ENCODE measurements around the gene PLBD2.
A peak's percentile ranks its signal among the peaks of the same experiment; 100 is the strongest.

The PLBD2 gene, protein sequence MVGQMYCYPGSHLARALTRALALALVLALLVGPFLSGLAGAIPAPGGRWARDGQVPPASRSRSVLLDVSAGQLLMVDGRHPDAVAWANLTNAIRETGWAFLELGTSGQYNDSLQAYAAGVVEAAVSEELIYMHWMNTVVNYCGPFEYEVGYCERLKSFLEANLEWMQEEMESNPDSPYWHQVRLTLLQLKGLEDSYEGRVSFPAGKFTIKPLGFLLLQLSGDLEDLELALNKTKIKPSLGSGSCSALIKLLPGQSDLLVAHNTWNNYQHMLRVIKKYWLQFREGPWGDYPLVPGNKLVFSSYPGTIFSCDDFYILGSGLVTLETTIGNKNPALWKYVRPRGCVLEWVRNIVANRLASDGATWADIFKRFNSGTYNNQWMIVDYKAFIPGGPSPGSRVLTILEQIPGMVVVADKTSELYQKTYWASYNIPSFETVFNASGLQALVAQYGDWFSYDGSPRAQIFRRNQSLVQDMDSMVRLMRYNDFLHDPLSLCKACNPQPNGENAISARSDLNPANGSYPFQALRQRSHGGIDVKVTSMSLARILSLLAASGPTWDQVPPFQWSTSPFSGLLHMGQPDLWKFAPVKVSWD

DNA sequence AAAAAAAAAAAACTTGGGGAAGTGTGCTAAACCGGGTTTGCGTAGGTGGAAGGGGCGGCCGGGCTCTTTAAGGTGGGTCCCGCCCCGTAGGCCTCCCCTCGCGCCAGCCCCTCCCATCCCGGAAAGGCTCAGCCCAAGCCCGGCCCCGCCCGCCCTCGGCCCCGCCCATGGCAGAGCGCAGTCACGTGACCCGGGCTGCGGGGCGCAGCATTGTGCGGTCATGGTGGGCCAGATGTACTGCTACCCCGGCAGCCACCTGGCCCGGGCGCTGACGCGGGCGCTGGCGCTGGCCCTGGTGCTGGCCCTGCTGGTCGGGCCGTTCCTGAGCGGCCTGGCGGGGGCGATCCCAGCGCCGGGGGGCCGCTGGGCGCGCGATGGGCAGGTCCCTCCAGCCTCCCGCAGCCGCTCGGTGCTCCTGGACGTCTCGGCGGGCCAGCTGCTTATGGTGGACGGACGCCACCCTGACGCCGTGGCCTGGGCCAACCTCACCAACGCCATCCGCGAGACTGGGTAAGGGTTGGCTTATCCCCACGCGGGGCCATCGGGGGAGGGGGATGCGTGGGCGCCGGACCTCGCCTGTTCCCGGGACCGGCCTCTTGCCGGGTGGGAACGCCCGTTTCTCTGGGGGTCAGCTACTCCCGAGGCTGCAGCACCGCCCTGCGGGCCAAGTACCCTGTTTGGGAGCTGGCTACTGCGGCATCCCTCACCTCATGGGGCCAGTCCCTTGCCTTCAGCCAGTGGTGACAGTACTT is at the start of gene PLBD2:
PLBD2 (plus strand) TSS at position 207 of the 752 bp plus-strand sequence; CDS start at position 221, 14 bp downstream.
- Histone ChIP-seq H3K27ac (peak within 1 kb of the TSS; percentile 80), H3K4me3 (ENCODE audit: low read depth, low read length) (peak within 1 kb of the TSS; percentile 75), H3K9me3 (ENCODE audit: severe bottlenecking) (no peaks in the 10 kb centered on the region), H3K36me3 (peaks cover 17% of the 10 kb centered on the region; the same call in 1 of the 2 replicates), H3K27me3 (ENCODE audit: insufficient read depth, low read depth, severe bottlenecking) (no peaks in the 10 kb centered on the region)
- DNase-seq = peak; percentile 94
- TF ChIP-seq, protein P1, sequence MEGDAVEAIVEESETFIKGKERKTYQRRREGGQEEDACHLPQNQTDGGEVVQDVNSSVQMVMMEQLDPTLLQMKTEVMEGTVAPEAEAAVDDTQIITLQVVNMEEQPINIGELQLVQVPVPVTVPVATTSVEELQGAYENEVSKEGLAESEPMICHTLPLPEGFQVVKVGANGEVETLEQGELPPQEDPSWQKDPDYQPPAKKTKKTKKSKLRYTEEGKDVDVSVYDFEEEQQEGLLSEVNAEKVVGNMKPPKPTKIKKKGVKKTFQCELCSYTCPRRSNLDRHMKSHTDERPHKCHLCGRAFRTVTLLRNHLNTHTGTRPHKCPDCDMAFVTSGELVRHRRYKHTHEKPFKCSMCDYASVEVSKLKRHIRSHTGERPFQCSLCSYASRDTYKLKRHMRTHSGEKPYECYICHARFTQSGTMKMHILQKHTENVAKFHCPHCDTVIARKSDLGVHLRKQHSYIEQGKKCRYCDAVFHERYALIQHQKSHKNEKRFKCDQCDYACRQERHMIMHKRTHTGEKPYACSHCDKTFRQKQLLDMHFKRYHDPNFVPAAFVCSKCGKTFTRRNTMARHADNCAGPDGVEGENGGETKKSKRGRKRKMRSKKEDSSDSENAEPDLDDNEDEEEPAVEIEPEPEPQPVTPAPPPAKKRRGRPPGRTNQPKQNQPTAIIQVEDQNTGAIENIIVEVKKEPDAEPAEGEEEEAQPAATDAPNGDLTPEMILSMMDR (IDR thresholded peaks at IDR 0.05; ENCODE audit: low read depth, low read length) = peak; percentile 28

DNA sequence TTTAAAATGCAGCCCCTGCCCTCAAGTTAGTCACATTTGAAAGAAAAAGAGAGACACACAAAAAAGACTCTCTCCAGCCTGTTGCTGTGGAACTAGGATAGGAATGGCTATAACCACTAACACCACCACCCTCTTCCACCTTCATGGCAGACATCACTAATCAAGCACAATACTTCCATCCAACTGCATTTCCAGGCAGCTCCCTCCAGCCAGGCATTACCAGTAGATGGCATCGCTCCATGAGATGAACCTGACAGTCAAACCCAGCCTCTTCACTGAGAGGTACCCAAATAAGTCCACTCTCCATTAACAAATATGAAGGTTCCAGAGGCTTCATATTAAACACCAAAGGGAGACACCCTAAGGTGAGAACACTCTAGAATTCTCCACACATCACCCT is 47.9 kb upstream of the PLBD2 start:
- peak; percentile 42 for DNase-seq
- H3K27ac ChIP-seq = no peak overlapping the region
- TF ChIP-seq, protein P1 (IDR thresholded peaks at IDR 0.05; ENCODE audit: low read depth, low read length) = 0 out of 2 replicates have a peak, but pooled peaks have one; percentile 18
- no peaks in the 10 kb centered on the region for H3K27me3 ChIP-seq (ENCODE audit: insufficient read depth, low read depth, severe bottlenecking)
- H3K4me3 ChIP-seq (ENCODE audit: low read depth, low read length) = no peak overlapping the region
- H3K9me3 ChIP-seq (ENCODE audit: severe bottlenecking) = peaks cover 2% of the 10 kb centered on the region
- H3K36me3 ChIP-seq = no peaks in the 10 kb centered on the region

DNA sequence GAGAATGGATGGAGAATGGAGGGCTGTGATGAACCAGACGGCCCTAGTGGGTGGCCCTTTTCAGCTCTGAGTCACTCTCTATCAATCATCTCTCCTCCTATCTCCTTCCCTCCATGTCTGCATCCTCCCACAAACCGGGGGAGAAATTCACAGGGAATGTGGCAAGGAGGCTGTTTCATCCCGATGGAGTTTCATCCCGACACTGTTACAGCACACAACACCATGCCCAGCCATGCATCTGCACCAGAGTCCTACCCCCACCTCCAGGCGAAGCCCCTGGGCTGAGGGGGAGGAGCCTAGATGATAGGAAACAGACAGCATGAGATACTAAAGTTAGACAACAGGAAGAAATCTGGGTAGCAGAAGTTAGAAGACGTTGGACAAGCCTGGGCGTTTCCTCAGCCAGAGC is 44.3 kb upstream of the PLBD2 start:
- TF ChIP-seq, protein P1 (IDR thresholded peaks at IDR 0.05; ENCODE audit: low read depth, low read length) = no peak
- no peaks in the 10 kb centered on the region; the same call in 1 of the 2 replicates for H3K36me3 ChIP-seq
- no peak overlapping the region for H3K27ac ChIP-seq
- H3K9me3 ChIP-seq (ENCODE audit: severe bottlenecking) = peaks cover 2% of the 10 kb centered on the region
- no peak for DNase-seq
- H3K4me3 ChIP-seq (ENCODE audit: low read depth, low read length) = no peak overlapping the region
- no peaks in the 10 kb centered on the region for H3K27me3 ChIP-seq (ENCODE audit: insufficient read depth, low read depth, severe bottlenecking)

GRCh38 chr12:113315358-113315757 is 43.0 kb upstream of the PLBD2 start:
- TF ChIP-seq, protein P1 (IDR thresholded peaks at IDR 0.05; ENCODE audit: low read depth, low read length) = no peak
- Histone ChIP-seq H3K36me3 (no peaks in the 10 kb centered on the region; the same call in 1 of the 2 replicates), H3K27me3 (ENCODE audit: insufficient read depth, low read depth, severe bottlenecking) (no peaks in the 10 kb centered on the region), H3K27ac (no peak overlapping the region), H3K9me3 (ENCODE audit: severe bottlenecking) (peaks cover 2% of the 10 kb centered on the region), H3K4me3 (ENCODE audit: low read depth, low read length) (no peak overlapping the region)
- DNase-seq = no peak

GRCh38 chr12:113316155-113316554 is 42.2 kb upstream of the PLBD2 start:
- H3K9me3 ChIP-seq (ENCODE audit: severe bottlenecking) = no peaks in the 10 kb centered on the region
- H3K4me3 ChIP-seq (ENCODE audit: low read depth, low read length) = no peak overlapping the region
- H3K36me3 ChIP-seq = no peaks in the 10 kb centered on the region; the same call in 1 of the 2 replicates
- DNase-seq = no peak
- TF ChIP-seq, protein P1 (IDR thresholded peaks at IDR 0.05; ENCODE audit: low read depth, low read length) = peak; percentile 39; the same call in 1 of the 2 replicates
- H3K27me3 ChIP-seq (ENCODE audit: insufficient read depth, low read depth, severe bottlenecking) = no peaks in the 10 kb centered on the region
- H3K27ac ChIP-seq = no peak overlapping the region

Measured in WERI-Rb-1 (cell line).